ENCODE data around the gene EFNB2.

The EFNB2 gene

DNA sequence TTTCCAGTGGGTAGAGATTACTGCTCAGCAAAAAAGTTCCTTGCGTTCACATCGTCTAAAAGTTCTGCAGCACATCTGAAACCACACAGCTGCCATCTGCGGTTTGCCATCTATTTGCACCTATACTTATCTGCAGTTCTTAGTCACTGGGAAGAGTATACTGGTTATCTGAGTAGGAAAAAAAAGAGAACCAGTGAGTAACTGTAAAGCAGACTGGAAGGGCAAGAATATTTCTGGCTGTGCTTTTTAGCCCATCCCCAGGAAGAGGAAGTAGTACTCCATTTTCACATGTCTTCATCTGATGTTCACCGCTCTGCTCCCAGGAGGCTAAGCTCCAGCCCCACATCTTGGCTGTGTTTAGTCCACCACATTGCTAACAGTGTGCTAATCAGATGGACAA is 35.6 kb downstream of the EFNB2 start:
- peak; percentile 21 for DNase-seq (ENCODE audit: low read depth)

DNA sequence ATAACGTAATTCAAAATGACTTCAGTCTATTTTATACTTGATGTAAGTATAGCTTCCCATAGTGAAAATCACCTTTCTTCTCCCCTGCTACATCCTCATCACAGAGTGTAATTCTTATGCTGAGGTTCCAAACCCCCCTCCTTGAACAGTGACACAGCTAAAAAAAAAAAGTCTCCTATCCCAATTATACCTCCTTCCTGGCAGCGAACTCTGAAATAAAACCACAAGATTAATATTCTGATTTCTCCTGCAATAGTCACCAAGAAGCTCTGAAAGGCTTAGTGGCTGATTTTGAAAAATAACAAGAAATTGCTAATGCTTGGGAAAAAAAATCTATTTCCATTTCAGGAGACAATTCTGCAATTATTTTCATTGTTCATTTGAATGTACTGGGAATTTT is 36.3 kb downstream of the EFNB2 start:
- no peak for DNase-seq (ENCODE audit: low read depth)

DNA sequence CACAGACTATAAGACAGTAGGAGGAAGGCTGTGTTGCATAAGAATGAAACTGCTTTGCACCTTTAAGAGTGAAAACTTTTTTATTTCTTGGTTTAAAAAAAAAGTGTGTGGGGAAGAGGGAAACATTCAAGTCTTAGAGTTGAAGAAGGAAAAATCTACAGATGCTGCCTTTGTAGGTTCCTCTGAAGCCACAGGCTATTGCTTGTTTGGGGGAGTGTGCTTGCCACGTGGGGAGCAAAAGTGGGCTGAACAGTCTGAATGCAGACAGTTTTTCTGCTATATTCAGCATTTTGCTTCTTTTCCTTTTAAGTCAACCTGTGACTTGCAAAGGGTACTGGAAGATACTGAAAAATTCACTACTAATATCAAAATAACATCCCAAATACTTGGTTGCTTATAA is 36.9 kb downstream of the EFNB2 start:
- no peak for DNase-seq (ENCODE audit: low read depth)

DNA sequence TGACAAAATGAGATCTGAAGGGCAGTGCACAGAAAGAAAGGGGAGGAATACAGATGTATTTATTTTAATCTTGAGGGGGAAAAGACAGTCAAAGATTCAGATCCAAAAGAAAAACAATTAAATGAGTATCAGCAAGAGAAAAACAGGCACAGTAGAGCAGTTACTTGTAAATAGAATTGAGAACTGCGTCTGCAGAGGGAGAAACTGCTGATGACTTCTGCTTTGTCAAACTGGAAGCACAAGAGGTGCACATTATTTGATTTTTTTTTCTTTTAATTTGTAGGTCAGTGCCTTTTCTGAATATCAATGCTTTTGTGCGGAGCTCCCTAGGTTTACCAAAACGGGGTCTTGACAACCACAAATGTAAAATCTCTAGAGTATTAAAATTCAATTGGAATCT is 37.3 kb downstream of the EFNB2 start:
- no peak for DNase-seq (ENCODE audit: low read depth)

DNA sequence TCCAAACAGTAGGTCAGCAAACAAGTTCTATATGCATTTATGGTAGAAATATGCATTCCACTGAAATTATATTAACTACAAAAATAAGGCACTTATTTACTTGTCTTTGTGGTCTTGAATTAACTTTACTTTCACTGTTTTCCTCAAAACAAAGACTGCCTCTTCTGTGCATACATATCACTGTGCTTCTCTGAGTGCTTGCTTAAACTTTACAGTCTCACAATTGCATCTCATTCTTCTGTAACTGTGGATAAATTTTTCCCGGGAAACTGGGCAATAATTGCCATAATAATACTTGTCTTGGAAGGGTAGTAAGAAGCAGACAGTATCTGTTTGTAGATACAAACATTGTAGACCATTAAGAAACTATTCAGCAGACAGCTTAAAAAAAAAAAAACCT is 38.4 kb downstream of the EFNB2 start:
- no peak for DNase-seq (ENCODE audit: low read depth)

DNA sequence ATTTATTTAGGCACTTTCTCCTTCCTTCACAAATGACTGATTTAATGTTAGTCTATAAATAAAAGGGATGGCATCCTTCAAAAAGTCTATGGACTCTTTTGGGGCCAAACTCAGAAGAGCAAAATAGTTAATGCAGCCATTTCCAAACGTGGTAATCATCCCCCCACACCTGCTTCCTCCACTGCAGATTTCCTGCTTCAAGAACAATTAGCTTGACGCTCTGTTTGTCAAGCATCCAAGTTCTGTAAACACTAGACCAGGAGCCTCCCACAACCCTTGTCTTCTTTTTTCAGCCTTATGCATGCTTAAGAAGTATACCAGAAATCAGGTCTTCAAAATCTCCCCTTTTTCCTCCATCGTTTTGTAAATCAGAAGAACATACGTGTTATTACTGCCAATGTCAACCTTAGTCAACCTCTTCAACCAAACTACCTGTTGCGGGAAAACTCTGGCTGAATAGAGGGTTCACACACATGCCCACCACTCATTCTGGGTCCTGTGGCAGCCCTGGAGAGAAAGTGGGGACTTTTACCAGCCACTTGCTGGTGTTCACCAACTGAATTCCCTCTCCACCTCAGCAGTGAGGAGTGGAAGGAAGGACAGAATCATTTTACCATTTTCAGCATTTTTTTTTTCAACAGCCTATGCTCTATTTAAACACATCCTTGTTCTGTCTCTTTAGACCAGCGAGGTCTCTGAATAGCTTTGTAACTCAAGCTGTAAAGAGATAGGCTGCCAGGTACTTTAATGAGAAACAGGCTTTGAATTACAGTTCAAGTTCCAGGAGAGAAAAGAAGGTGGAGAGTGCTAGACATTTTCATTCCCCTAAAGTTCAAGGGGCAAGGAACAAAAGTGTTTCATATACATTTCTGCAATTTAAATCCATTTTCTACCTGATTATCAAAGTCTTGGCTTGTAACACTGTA is 39.1 kb downstream of the EFNB2 start:
- no peak for DNase-seq (ENCODE audit: low read depth)

DNA sequence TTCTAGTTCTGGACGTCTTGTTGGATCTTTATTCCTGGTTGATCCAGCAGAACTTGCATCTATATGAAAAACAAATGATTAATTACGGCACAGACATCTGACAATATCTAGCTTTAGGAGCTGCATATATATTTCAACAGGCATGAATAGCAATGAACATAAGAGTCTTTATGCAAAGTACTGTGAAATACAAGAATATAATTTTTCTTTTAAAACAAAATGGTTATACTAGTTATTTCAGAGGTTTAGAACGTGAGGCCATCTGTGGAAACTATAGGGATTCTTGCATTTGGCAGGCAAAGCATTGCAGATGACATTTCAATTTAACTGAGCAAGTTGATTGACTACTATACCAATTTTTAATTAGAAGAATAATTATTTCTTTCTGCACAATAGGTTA is 40.5 kb downstream of the EFNB2 start:
- DNase-seq (ENCODE audit: low read depth): no peak

DNA sequence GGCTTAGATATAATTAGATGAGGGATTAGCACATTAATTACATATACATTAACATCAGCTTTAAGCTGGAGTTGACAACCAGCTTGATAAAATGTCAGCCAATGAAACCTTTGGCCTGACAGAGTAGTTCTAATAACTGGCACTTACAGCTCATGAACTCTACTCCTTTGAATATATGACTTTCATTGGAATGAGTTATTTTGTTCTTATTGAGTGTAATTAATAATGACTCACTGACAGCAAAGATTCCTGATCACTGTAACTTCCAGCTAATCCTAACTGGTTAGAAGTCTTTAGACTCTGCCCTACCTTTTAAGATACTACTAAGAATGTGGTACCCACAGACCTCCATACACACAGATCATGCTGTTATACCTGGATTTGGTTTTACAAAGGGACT is 41.0 kb downstream of the EFNB2 start:
- no peak for DNase-seq (ENCODE audit: low read depth)

DNA sequence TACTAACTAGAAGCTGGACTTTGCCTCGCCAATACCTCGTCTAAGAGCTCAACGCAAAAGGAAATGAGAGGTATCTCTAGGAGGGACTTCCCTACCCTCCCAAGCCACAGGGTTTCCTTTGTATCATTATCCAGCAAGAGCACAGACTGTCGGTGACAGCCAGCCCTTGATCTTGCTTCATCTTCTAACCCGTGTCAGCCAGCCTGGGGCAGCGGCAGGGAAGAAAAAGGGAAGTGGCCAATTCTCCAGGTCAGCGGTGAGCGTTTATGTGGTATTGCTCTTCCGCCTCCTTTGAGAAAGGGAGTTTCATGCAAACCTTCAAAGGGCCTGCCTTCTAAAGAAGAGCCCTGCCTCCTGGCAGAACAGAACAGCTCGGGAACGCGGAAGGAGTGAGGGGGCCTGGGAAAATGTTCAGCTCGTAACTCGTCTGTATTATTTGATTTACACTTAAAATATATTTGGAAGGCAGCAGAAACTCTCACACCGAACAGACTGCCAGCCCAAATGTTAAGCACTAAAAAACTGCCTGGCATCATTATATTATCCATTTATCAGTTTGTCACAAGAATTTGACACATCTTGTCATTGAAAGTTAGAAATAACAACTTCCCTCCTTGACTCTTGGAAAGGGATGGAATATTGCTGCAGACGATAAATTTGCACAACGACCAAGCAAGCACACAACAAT is 41.8 kb downstream of the EFNB2 start:
- DNase-seq (ENCODE audit: low read depth): no peak

DNA sequence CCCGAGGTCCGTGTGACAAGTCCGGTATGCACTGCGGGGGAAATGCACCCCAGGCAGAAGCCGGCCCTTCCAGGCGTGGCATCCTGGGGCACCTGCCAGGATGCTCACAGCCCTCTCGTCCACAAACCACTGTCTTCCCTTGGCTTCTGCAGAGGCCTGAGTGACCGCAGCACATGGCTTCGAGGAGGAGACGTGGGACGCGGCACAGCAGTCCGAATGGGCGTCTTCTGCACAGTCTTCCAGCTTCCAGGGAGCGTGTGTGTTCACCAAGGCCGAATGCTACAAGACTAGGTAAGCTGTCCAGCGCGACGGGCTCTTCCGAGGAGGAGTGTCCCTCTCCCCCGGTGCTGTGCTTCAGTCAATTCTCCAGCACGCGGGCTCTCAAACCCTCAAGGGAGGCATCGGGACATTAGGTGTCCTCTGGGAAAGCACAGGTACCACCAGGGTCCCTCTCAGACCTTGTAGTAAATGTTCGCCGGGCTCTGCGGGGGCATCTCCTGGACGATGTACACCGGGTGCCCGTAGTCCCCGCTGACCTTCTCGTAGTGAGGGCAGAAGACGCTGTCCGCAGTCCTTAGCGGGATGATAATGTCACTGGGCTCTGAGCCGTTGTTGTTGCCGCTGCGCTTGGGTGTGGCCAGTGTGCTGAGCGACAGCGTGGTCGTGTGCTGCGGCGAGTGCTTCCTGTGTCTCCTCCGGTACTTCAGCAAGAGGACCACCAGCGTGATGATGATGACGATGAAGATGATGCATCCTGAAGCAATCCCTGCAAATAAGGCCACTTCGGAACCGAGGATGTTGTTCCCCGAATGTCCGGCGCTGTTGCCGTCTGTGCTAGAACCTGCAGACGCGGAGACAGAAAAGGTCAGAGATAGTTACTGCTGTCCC is 42.6 kb downstream of the EFNB2 start:
- DNase-seq (ENCODE audit: low read depth): no peak

DNA sequence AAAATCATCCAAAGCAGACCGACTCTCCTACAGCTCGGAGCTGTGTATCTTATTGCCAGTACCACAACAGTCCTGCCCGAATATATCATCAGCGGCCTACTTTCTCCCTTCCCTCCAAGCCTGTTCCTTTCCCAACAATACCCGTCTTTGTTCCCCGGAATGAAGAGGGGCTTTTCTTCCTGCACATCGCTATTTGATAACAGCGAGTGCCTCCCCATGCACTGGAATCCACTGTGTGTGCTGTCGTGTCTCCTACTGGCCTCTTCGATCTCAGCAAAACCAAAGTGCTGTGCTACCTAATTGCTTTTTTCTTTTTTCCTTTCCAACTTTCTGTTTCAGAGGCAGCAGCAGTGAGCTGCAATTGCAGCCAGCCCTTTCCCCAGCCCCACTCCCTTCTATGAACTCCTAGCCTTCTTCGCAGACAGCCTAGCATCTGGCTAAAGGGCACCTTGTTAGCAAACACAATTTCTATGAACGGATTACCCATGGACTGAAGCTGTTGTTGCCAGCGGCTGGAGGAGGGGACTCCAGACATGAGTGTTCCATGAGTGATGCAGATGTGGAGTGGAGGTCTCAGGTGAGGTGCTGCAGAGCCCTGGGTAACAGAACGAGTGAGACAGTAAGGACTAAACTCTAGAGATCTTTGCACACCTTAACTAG is 43.4 kb downstream of the EFNB2 start:
- no peak for DNase-seq (ENCODE audit: low read depth)

DNA sequence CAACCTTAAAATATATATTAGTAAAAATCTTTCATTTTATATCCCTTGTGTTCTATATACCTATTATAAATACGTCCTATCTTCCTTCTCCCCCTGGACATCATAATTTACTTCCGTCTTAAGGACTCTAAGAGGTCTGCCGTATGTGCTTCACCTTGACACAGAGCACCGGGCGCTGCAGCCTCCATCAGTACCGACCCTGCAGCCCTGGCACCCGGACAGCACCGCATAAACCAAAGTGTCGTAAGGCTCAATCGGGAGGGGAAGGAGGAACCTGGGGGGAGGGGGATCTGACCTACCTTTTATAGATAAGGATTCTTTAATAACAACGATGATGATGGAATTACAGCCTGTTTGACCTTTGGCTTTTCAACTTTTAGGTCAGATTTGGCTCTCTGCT is 44.0 kb downstream of the EFNB2 start:
- DNase-seq (ENCODE audit: low read depth): no peak

DNA sequence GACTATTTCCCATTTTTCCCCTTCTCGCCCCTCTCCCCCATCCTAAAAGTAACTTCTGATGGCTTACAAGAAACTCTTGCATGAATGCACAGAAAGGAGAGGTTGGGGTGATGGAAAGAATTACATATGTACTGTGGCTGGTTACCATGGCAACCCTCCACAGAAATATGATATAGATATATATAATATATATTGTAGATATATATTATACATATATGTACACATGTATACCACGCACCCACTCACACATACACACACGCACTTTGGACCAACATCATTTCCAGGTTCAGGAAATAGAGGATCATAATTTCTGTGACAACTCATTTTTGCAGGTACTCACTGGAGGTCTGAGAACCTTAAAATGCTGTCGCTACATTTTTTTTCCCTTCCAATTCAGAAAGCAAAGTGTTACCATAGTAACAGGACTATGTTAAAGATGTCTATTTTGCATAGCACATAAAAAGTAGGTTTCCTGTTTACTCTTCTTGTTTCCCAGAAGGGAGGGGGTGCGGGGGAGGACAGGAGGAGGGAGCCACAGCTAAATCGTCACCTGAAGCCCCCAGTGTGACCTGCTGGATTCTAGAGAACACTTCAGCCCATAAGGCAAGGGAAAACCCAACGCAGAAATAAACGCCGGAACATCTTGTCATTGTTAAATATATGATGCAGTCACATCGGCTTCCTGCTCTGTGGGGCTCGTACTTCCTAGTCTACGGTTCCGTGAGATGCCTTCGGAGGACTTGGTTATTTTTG is 44.7 kb downstream of the EFNB2 start:
- no peak for DNase-seq (ENCODE audit: low read depth)

DNA sequence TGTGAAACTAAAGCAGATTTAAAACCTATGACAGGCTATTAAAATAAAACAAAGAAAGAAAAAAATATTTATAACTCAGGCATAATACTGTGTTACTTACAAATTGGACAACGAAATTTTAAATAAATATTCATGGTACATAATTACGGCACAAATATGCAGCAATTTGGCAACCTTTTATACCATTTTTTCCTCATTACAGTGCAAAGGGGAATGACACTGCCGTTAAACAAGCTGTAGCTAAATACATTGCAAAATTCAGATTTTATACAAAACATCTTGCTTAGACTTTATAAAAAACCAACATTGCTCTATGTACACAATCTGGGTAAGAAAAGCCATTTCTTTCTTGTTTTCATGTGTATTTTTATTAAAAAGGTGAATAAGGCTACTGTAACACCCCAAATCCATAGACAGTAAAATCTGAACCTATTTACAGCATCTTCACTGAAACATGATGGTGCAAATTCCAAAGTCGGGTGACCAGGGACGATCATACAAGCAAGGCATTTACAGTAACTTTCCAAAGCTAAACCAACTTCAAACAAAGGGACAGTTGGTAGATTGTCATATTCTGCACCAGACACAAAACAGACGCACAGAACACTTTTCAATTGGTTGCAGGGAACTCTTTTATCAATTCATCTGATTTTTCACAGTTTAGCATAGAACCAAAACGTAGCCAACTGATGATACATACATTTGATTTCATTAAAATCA is 45.5 kb downstream of the EFNB2 start:
- DNase-seq (ENCODE audit: low read depth): no peak

DNA sequence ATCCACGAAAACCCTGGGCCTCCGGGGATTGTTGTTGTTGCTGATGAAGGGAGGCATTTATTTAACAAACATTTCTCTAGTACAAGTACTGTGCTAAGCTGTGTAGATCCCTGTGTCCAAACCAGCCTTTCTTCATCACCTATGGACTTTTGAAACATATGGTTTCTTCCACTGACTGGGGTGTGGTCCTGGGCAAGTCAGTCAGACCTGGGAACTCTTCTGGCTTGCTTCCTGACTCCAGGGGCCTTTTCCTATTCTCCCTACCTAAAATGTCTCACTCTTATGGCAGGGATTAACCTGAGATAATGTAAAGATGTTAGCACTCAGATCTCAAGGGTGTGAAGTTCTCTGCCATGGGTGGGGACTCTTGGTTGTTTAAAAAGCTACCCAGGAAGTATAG is 46.8 kb downstream of the EFNB2 start:
- no peak for DNase-seq (ENCODE audit: low read depth)

DNA sequence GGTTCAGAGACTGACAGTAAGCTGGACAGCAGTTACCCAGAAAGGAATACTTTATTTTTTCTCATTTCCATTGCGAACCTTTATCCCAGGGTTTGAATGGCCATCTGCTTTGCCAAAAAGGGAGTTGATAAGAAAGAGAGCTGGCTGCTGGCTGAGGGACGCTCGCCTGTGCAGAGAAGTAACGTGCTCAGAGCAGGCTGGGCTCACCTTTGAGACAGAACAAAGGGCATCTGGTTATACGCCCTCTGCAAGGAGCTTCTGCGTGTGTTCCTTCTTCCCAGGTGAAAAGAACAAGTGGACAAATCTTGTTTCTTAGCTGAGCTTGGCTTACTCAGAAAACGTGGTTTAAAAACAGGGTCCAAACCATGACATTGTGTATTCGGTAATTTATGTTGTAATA is 47.4 kb downstream of the EFNB2 start:
- DNase-seq (ENCODE audit: low read depth): no peak

DNA sequence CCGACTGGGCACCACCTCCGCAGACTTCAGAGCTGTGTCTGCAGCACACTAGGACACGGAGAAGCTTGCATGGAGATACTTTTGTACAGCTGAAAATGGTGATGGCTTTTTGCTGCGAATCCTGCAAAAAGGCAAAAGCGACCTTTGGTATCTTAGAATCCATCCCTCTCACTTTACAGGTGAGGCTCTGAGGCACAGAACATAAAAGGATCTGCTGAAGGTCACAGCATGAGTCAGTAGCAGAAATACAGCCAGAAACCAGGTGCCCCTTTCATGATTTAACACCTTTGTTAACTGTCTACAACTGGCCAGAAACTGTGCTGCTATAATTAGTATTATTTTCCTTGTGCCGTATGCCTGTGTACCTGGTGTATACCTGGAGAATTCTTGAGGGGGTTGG is 48.3 kb downstream of the EFNB2 start:
- DNase-seq (ENCODE audit: low read depth): no peak

DNA sequence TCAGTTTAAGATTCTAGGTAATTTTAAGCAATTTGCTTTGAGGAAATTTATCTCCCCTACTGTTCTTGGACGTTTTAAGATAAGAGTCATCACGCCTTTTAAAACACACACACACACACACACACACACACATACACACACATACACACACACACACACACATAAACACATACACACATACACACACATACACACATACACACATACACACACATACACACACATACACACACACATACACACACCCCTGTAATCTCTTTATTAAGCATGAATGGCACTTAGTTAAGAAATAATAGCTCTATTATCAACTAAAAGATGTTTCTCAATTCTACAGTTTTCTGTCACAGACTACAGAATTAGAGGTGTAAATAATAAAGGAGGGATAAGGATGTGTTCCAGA is 49.2 kb downstream of the EFNB2 start:
- no peak for DNase-seq (ENCODE audit: low read depth)

DNA sequence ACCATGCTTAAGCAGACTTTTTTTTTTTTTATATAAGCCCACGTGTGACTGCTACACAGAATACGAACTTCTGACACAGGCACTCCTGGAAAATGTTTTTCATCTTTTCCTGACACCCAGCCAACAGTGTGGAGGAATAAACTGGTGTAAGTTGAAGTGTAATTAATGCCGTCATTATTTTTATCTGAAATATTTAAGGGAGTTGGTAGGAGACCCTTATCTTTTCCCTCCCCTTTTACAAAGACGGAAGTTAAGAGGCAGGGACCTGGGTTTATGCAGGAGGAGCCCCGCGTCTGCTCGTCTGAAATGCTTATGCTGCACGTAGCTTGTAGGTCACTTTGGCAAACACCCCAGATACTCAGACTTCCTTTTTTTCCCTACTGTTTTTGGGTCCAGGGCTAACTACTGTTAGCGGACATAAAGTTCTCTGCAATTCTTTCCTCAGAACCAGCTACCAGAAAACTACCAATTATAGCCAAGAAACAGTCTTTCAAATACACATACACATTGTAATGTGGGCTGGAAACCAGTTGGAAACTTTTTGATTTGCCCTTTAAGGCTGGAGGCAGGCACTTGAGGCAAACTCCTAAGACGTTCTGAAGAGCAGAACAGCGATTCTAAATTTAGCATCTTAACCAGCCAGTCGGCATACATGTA is 50.8 kb downstream of the EFNB2 start:
- no peak for DNase-seq (ENCODE audit: low read depth)

DNA sequence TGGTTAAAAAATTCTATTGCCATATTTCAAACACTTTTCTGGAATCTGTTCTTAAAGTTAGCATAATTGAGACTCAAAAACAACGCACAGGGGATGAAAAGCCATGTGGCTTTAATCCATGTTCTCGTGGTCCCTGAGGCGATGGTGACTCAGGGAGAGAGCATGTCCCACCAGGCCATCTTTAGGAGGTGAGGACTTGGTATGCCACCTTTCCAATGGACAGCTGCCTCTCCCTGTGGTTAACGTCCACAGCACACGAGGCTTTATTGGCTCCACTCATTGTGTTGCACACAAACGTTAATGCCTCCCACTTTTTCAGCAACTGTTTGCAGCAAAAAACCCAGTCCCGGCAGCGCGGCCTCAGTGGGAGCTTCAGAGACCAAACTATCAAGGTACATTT is 51.4 kb downstream of the EFNB2 start:
- DNase-seq (ENCODE audit: low read depth): peak; percentile 48
